Body of pancreas (tissue), 4 donors: Measurements from ENCODE around the gene ELAC2.

Experiments used
- CTCF ChIP-seq, 7 experiments: fragments of 450-650 bp in 4 of 7; fragments of 200-600 bp in 3 of 7; sonication (generic) in 3 of 7; IDR thresholded peaks; one replicate each; pipeline ENCODE4 v1.5.1; 2016 to 2019; ENCODE audit warnings: antibody characterized with exemption in 7 of 7
- POLR2A ChIP-seq, 3 donors: fragments of 450-650 bp; IDR thresholded peaks; one replicate each; pipeline ENCODE4 v1.6.1; 2016; ENCODE audit warnings: antibody characterized with exemption in 3 of 3, mild to moderate bottlenecking in 2 of 3

DNA sequence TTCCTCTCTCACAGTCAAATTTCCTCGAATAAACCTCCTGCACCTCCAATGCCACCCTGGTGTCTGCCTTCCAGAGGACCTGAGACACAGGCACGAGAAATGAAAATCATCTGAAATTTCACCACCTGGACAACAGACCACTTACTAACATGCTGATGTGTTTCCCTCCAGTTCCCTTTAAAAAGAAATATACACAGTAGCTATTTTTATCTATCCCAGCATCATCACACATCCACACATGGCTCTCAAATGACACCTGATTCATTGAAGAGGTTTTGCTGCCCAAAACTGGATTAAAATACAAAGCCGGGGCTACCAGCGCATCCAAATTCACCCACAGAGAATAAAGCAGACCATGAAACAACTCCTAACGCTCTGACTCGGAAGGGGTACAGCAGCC is 13.9 kb downstream of the ELAC2 start:
- TF ChIP-seq CTCF (IDR thresholded peaks at IDR 0.05) (no peak), POLR2A (IDR thresholded peaks at IDR 0.05) (no peak)
